HG03097 (cell line): ENCODE results near the gene ZP1.

Experiments used
- ATAC-seq: cut with Tn5 transposase; IDR thresholded peaks from one replicate; pipeline ENCODE4 v1.9.1; 2021; ENCODE audit not compliant: unreplicated experiment, low FRiP score

Gene ZP1

GRCh38 chr11:60875366-60876167 is 8.2 kb downstream of the ZP1 start:
- ATAC-seq = no peak

DNA sequence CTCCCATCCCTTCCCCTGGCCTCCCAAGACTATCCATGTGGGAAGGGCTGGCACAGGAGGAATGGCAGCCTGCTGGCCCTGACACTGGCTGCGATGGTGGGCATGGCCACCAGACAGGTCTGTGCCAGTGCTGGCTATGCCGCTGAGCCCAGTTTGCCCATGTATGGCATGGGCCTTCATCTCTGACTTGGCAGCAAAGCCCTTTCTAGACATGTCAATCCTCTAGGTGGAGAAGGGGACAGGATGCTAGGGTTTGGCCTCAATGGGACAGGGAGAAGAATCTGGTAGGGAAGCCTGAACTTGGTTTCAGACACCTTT is 8.8 kb downstream of the ZP1 start:
- no peak for ATAC-seq

GRCh38 chr11:60878245-60879101 is 11.1 kb downstream of the ZP1 start:
- no peak for ATAC-seq

GRCh38 chr11:60879104-60879503 is 11.8 kb downstream of the ZP1 start:
- ATAC-seq = no peak

- no peak for ATAC-seq
Measured at GRCh38 chr11:60879971-60880588, 12.7 kb downstream of the ZP1 start.

DNA sequence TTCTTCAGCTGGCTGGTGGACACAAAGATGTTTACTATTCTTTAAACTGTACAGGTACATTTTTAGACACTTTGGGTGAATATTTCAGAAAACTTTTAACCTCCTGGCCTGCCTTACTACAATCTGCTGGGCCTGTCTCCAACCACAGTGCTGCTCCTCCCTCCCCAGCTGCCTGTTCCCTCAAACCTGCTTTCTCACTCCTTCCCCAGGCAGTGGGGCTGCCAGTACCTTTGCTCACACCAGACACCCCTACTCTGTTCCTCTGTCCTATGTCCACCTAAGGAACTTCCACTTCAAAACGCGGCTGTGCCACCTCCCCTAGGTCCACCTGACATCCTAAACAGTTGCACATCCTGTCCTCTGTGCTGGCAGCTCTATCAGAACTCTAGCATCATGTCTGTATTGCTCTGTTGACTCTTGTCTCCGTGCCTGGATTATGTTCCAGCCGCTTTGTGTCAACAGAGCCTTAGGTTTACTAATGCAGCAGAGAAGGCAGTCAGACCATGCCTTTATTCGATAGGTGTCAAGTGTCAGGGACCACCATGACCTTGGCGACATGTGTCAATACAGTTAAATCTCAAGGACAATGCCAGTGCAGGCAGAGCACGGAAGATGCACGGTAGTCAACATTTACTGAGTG is 13.4 kb downstream of the ZP1 start:
- ATAC-seq = no peak

- ATAC-seq = no peak
Measured at GRCh38 chr11:60887556-60887955, 20.2 kb downstream of the ZP1 start.

DNA sequence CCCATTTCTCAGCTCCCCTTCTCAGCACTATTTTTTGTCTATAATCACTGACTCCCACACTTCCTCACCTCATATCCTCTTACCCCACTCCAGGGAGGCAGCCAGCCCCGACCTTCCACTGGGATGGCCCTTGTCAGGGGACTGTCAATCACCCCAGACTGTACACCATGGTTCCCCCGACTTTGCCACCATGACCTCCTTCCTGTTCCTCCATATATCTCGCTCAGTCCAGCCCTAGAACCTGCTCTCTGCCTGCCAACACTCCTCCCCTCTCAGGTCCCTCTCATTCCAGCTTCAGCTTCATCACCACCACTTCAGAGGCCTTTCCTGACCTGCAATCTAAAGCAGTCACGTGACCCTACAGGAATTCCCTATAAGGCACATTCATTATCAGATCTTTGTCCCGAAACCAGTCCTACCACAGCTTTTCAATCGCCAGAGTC is 22.5 kb downstream of the ZP1 start:
- ATAC-seq = no peak

DNA sequence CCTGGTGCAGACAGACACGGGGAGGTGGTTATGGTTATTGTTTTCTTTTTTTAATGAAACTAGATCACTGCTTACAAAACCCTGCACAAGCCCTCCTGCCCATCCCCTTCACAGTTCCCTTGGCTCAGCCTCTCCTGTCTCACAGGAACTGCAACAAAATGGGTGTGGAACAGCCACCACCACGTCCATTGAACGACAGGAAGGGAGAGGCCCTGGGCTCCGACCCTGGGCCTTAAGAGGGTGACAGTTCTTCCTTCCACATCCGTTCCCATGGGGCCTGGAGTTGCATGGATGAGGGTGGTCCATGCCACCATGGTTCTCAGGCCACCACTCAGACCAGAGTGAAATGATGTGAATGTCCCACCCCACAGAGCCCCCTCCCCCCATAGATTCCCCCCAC is 23.4 kb downstream of the ZP1 start:
- no peak for ATAC-seq

- no peak for ATAC-seq
Measured at GRCh38 chr11:60891103-60891741, 23.9 kb downstream of the ZP1 start.

DNA sequence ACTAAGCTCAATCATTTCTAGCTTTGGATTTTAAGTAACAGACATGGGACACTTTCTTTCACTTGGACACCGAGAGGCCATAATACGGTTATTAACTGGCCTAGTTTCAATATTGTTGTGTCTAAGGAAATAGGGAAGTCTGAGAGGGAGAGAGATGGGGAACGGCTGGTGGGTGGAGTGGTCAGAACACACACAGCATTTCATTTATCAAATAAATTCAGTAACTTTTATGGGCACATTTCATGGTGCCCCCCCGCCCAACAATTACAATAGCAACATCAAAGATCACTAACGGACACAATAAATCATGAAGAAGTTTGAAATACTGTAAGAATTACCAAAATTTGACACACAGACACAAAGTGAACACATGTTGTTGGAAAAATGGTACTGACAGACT is 28.3 kb downstream of the ZP1 start:
- ATAC-seq = no peak

GRCh38 chr11:60897496-60897895 is 30.2 kb downstream of the ZP1 start:
- no peak for ATAC-seq

DNA sequence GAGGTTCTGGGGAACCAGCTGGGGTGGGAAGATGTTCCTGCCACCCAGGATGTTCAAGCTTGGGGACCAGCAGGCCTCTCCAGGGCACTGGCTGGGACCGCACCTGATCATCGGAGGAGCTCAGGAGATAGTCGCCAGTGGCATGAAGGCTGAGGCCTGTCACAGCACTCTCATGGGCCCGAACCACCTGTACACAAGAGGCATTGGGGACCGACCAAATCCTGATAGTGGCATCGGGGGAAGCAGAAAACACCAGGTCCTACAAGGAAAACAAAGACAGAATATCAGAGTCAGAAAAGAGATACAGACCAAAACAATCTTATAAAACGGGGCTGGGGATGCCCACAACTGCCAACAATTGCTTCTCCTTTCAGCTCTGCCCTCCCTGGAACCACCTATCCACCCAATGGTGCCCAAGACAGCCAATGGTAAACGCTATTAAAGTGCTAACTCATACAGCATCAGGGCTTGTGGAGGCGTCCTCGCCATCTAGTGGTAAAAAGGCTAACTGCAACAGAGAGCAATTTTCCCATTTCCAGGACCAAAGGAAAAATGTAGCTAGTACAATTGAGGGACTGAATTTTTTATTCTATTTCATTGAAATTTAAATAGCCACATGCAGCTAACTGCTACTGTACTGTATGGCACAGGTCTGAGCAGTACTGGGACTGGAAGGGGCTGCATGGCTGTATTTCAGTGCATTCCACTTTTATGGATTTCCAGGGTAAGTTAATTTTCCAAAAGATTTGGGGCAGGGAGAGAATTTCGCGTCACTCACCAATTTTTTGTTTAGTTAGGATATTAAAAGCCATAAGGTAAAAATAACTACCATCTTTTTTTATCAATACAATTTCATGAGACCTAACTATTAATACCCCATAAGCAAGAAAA is 31.9 kb downstream of the ZP1 start:
- ATAC-seq = no peak

GRCh38 chr11:60899977-60900376 is 32.6 kb downstream of the ZP1 start:
- no peak for ATAC-seq

DNA sequence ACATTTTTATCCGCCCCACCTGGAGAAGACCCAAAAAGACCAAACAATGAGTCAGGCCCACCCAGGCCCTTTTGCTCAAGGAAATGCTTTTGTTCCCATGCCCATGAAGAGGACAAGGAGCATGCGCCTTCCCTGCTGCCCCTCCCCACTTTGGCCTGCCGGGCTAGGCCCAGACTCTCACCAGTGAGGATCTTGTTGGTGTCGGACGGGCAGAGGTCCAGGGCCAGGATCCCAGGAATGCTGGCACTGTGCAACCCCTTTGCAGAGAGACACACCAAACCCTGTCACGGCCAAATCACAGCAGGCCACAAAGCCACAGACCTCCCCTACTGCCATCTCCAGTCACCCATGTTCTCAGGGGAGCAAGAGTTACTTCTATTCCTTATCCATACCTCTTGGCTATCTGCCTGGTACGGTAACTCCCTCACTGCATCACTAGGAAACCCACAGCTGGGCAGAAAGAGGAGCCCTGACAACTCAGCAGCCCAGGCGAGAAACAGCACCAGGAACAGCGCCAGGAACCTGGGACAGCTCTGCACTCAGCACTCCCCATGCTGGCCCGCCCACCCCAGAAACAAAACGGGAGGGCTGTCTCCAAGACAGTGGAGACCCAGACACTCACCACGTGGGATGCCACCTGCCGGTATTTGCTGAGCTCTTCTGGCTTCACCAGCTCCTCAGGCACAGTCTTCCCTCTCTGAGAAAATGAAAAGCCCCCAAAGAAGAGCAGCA is 33.5 kb downstream of the ZP1 start:
- no peak for ATAC-seq

DNA sequence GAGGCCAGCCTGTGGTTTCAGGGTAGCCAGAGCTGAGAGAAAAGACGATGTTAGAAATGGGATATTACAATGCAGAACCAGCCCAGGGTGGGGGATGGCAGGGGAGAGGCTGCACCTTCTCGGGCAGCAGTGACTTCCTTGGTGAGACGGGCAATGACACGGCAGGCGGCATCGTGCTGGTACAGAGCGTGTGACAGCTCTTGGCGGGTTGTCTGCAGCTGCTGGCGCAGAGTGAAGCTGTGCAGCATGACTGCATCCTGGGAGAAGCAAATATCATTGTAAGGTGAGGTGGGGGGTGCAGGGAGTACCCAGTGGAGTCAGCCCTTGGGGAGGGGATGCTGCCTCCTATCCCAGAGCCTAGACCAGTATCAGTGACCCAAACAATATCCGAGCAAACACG is 35.3 kb downstream of the ZP1 start:
- ATAC-seq = no peak

DNA sequence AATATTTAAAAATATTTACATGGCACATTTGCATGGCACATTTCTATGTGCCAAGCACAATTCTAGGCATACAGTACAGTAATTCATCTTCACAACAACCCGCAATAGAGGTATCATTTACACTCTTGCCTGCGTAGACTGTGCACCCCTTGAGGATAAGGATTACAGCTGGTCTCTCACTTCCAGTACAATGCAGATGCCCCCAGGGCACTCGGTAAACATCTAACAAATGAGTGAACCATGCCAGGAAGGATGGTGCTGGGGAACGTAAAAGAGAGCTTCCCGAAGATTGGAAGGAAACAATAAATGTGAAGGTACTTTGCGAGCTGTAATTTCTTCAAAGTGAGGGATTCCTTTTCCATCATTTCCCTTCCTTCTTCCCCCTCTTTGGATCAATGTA is 37.7 kb downstream of the ZP1 start:
- ATAC-seq = no peak

DNA sequence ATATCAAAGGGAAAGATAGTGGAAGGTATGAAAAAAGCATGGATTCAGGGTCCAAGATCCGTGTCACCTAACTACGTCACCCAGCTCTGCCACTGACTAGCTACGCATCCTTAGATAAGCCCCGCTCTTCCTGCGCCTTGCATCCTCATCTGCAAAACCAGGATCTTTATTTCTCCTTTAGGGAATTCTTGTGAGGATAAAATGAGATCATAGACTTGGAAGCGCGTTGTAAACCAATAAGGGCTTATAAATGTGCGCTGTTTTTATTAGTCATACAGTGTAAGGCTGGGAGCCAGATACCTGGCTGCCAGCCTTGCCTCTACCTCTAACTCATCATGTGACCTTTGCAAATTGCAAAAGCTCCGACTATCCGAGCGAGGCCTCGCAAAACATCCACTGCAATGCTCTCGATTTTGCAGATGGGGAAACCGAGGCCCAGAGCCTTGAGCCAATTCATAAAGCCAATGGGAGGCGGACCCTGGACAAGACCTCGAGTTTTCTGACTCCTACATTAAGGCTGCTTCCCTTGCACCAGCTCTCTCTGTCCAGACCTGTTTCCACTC is 38.3 kb downstream of the ZP1 start:
- ATAC-seq = no peak
